NAMALWA (cell line): ENCODE results near the gene TPK1.
"Not testable (repeated sequence)": the region's sequence is repeated elsewhere in the genome, so short reads cannot be mapped to it uniquely, and the experiment has no call there.

Experiments
- DNase-seq: peaks from one replicate; pipeline ENCODE4 v3.0.0-alpha.2; 2015; ENCODE audit warnings: low spot score

The TPK1 gene

DNA sequence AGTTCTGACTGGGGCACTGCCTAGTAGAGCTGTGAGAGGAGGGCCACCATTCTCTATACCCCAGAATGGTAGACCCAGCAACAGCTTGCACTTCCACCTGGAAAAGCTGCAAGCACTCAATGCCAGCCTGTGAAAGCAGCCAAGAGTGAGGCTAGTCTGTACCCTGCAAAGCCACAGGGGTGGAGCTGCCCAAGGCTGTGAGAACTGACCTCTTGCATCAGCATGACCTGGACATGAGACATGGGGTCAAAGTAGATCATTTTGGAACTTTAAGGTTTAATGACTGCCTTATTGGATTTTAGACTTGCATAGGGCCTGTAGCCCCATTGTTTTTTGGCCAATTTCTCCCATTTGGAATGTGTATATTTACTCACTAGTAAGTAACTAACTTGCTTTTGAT lies 206.3 kb downstream of the TPK1 start:
- no peak for DNase-seq

DNA sequence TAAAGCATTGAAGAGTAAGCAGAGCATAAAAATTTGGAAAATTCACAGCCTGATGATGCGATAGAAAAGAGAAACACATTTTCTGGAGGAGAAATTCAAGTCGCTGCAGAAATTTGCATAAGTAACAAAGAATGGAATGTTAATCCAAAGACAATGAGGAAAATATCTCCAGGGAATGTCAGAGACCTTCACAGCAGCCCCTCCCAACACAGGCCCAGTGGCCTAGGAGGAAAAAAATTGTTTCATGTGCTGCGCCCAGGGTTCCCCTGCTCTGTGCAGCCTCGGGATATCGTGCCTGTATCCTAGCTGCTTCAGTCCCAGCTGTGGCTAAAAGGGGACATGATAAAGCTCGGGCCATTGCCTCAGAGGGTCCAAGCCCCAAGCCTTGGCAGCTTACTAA lies 206.8 kb downstream of the TPK1 start:
- no peak for DNase-seq

DNA sequence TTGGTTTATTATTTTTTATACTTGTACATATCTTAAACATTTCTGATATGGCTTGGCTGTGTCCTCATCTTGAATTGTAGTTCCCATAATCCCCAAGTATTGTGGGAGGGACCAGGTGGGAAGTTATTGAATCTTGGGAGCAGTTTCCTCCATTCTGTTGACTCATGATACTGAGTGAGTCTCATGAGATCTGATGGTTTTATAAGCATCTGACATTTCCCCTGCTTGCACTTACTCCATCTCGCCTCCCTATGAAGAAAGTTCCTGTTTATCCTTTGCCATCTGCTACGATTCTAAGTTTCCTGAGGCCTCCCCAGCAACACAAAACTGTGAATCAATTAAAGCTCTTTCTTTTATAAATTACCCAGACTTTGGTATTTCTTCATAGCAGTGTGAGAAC lies 207.7 kb downstream of the TPK1 start:
- no peak for DNase-seq

DNA sequence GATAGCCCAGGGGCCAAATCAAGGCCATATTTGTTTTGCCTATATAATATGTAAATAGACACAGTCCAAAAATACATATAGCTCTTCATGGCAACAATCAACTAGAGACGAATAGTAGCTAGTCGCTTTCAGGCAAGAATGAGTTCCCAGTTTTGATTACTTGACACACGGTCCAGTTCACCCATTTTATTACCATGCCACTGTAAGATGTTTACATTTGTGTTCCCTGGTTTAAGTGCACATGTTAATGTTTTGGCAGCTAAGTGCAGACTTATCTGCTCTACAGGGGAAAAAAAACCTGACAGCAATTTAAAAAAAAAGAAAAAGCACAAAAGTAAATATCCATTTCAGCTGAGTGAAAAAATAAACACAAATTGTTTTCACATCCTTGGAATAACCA lies 213.1 kb downstream of the TPK1 start:
- no peak for DNase-seq

DNA sequence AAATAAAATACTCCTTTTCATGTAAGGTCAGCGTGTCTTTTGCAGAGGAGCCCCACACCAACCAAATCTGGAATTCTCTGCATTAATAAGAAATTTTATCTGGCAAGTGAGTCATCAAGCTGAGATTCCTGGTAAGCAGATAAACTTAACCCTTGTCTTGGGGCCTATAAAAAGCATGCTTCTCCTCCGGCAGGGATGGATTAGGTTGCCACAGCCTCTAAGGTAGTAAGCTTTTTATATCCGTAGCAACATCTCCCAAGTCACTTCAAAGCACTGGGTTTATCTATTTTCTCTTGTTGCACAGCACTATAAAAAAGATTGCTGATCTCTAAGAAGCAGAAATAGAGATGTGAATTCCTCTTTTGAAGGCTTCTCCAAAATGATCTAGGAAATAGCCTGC lies 229.6 kb downstream of the TPK1 start:
- DNase-seq = no peak

DNA sequence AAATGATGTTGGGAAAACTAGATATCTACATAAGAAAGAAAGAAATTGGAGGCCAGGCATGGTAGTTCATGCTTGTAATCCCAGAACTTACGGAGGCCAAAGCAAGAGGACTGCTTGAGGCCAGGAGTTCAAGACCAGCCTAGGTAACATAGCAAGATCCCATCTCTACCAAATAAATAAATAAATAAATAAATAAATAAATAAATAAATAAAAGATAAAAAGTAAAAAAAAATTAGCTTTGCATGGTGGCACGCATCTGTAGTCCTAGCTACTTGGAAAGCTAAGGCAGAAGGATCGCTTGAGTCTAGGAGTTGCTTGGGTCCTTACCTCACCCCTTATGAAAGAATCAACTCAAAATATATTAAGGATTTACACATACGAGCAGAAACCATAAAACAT lies 238.9 kb downstream of the TPK1 start:
- DNase-seq = no peak

DNA sequence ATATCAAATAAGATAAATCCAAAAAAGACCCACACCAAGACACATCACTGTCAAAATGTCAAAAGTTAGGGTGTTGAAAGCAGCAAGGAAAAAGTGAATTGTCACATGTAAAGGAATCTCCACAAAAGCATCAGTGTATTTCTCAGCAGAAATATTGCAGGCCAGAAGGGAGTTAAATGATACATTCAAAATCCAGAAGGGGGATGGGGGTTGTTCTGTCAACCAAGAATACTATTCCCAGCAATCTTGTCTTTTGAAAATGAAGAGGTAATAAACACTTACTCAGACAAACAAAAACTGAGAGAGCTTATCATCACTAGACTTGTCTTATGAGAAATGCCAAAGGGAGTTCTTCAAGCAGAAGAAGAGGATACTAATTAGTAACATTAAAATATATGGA lies 241.3 kb downstream of the TPK1 start:
- DNase-seq = no peak

DNA sequence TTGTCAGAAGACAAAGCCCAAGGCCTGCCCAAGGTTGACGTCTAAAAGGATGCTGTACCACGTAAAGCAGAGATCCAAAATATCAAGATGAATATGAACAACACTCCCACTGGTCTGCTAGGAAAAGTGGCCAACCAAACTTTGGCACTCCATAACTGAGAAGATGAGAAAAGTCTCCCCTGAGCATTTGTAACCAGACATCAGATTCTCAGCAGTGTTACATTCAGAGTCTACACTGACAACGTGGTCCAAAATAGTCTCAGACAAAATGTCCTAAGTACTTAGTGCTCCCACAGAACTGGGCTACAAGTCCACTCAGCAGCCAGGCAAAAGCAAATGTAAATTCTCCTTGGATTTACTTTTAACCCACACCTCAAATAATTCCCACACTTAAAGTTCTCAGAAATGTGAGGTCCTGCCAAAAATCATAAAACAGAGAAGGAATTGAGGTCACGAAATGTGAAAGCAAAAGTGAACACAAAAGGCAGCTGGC lies 247.2 kb downstream of the TPK1 start:
- no peak for DNase-seq

DNA sequence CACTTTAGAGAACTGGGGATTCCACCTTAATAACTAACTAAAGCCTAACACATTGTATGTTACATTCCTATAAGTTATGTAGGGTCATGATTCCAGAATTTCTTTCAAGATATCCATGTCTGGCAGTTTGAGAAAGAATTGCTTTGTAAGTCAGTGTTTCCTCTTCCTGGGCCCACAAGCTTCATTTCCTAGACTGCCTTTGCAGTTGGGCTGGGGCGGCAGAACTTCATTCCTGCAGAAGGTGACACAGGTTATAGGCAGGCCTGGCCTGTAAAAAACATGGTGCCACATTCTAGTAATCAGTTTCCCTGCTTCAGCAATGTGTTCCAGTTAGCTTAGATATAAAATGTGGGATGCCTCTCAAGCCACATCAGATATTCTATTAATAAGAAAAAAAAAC lies 248.2 kb downstream of the TPK1 start:
- no peak for DNase-seq

DNA sequence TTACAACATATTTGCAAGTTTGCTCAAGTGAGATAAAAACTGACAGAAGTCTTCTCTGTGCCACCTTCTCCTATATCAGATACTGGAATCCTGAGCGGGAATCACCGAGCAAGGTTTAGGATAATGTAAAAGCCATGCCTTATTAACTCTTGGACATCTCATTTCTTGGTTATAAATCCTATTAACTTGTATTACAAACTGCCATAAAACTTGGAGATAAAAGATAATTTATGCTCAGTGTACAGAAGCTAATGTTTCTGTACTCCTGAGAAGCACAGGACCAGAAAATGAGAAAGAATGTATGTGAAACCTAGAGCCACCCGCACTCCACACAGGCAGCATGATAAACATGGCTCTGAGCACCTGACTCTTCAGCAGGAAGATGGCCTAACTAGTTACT lies 251.1 kb downstream of the TPK1 start:
- DNase-seq = no peak

DNA sequence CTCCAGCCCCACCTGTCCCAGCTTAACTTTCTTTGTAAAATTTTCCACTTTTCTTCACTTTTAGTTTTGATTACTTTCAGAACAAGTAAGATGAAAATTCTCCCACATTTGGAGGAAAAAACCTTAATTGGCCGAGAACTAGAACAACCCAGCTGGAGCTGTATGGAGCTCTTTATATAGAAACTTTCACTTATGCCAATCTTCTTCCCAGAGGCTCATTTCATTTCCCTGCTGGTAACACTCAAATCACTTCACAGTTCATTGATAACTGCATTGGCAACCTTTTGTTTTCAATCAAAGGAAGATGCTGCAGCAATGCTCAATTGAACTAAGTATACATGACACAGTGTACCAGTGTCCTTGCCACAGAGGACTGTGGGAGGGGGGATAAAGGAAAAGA lies 256.2 kb downstream of the TPK1 start:
- DNase-seq = no peak

DNA sequence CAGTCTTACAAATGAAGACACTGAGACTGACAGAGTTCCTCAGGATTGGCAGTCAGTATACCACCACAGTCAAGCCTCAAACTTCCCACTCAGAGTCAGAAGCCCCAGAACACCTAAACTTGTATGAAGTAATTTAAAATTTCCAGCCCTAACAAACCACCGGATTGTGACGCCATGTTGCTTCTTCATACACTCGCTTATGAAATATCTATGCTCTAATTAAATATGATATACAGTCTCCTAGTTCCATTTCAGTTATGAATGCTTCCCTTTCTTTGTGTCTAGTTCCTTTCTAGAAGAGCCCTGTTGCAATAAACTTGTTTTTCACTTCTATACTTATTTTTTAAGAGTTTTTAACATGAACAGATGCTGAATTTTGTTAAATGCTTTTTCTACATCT lies 260.4 kb downstream of the TPK1 start:
- no peak for DNase-seq

DNA sequence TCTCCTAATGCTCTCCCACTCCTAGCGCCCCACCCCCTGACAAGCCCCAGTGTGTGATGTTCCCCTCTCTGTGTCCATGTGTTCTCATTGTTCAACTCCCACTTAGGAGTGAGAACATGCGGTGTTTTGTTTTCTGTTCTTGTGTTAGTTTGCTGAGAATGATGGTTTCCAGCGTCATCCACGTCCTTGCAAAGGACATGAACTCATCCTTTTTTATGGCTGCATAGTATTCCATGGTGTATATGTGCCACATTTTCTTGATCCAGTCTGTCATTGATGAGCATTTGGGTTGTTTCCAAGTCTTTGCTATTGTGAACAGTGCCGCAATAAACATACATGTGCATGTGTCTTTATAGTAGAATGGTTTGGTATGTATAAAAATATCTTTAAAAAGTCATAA lies 261.1 kb downstream of the TPK1 start:
- not testable (repeated sequence) for DNase-seq

DNA sequence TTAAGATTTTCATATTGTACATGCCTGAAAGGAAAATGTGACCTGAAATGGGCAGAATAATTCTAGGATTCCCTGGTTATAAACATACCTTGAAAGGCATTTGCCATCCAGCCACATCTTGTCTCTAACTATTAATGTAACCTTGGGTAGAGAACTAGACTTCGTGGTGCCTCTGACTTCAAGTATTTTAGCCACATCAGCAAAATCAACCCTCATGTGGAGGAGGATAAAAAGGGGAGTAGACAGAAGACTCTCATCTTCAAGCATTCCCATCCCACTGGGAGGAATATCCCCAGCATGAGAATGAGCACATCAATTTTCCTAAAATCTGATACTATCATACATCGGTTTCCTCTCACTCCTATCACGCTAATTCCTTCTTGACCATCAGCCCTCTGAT lies 267.6 kb downstream of the TPK1 start:
- DNase-seq = no peak

DNA sequence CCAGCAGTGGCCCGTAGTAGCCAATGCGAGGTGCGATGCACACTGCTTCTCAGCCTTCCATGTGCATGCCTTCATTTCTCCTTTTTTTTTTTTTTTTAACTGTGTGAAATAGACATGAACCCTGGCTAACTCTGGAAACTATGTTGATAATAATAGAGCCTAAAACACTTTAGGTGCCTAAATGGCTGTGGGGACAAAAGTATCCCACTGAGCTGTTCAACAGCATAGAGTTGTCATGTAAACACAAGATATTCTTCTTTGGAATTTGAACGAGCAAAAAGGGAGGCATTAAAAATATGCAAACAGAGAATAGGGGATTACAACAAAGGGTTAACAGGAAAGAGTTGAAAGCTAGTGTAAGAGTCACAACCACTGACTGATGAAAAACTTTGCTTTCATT lies 270.3 kb downstream of the TPK1 start:
- DNase-seq = no peak

DNA sequence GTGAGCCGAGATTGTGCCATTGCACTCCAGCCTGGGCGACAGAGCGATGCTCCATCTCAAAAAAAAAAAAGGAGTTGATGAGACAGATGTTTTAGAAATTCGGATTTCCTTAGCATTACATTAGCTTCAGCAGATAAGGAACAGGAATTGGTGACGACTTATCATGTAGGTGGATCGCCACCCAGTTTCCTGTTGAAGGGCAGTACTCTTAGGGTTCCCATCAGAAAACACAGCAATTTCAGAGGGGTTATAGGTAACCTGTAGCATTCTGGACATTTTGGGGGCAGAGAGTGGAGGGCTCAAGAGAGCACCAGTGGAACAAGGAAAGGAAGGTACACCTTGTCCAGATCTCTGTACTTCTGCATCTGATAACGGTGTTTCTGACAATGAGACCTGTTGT lies 286.0 kb downstream of the TPK1 start:
- DNase-seq = no peak

DNA sequence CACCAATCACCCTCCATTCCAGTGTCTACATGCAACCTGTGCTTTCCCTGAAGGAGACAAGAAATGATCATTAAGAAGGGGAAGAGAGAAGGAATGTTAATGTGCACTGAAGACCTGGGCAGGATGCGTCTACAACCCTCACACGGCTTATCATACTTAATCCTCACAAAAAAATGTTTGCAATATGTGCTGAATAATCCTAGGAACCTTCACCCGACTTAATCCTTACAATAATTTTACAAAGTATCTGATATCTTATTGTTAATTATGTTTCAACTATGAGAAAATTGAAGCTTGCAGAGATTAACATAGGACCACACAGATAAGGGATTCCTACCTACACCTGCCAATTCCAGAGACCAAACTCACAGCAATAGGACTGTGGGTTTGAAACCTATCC lies 287.3 kb downstream of the TPK1 start:
- no peak for DNase-seq

DNA sequence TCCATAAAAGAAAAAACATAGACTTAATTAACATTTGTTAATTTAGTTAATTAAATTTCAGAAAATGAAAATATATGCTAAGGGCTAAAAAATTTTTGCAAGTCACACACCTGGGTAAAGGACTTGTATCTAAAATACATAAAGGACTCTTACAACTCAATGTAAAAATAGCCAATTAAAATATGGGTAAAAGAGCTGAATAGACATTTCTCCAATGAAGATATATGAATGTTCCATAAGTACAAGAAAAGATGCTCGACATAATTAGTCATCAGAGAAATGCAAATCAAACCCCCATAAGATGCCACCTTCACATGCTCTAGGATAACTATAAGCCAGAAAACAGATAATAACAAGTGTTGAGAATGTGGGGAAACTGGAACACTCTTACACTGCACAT lies 288.0 kb downstream of the TPK1 start:
- DNase-seq = no peak

DNA sequence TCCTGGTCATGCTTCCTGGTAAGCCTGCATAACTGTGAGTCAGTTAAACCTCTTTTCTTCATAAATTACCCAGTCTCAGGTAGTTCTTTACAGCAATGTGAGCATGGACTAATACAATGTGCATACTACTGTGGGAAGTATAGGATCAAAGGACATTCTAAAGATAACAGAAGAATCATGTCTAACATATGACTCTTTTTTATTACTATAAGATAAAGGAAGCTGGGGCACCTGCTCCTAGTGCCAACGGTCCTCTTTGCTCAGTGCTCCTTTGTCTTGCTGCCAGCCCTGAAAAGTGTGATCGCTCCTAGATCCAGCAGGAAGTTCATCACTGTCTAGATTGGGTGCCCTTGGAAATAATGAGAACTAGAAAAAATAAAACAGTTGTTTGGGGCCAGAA lies 289.1 kb downstream of the TPK1 start:
- no peak for DNase-seq

DNA sequence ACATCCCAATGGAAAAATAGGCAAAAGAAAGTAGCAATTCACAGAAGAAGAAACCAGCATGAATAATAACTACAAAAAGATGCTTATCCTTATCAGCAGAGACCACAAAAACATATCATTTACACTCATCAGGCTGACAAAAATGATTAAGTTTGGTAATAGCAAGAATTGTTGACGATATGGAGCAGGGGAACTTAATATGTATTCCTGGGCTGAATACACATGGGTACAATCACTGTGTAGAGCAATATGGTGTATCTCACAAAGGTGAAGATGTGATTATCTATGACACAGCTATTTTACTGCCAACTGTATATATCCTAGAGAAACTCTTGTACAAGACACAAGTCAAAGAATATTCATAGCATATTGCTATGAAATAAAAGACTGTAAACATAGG lies 290.5 kb downstream of the TPK1 start:
- no peak for DNase-seq

DNA sequence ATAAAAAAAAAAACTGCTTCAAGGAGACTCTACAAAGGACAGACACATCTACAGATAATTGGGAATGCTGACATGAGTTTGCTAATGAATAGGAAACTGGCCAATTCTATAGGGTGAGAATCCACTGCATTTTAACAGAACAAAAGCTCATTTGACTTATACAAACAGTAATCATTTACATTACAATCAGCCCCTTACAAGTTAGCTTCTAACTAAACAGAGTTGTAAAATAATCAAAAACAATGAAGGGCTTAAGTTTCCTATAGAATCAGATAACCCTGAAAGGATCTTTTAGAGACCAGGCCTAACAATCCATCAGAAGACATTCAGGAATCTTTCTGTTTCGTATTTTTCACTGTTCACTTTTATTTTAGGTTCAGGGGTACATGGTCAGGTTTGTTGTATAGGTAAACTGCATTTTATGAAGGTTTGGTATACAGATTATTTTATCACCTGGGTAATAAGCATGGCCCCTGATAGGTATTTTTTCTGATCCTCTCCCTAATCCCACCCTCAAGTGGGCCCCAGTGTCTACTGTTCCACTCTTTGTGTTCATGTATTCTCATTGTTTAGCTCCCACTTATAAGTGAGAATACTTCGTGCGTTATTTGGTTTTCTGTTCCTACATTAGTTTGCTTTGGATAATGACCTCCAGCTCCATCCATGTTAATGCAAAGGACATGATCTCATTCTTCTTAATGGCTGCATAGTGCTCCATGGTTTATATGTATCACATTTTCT lies 301.0 kb downstream of the TPK1 start:
- DNase-seq = no peak

DNA sequence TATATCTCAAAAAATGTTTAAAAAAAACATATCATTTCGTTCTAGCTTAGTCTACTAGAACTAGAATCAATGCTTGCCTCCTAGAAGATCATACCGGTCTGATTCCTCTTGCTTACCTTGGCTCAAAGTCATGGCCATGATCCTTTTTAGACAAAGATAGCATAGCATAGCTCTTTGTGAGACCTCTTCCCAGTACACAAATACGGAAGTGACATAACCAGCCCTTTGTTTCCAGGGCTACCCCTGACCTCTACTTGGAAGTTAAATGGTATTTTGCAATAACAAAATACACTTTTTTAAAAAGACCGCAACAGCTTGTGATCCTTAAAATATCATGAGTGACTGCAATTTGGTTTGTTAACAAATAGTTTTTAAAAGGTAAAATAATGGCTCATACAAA lies 301.7 kb downstream of the TPK1 start:
- DNase-seq = no peak

DNA sequence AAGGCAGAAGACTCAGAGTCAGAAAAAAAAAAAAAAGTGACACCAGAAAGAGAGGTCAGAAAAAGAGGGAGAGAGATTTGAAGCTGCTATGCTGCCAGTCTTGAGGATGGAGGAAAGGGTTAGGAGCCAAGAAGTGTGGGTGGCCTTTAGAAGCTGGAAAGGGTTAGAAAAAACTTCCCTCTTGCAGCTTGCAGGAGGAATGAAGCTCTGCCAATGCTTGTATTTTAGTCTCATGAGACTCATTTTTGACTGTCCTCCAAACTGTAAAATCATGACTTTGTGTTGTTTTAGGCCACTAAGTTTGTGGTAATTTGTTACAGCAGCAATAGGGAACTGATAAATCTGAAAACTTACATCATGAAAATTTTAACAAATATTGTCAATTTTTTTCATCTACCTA lies 304.7 kb downstream of the TPK1 start:
- DNase-seq = no peak

DNA sequence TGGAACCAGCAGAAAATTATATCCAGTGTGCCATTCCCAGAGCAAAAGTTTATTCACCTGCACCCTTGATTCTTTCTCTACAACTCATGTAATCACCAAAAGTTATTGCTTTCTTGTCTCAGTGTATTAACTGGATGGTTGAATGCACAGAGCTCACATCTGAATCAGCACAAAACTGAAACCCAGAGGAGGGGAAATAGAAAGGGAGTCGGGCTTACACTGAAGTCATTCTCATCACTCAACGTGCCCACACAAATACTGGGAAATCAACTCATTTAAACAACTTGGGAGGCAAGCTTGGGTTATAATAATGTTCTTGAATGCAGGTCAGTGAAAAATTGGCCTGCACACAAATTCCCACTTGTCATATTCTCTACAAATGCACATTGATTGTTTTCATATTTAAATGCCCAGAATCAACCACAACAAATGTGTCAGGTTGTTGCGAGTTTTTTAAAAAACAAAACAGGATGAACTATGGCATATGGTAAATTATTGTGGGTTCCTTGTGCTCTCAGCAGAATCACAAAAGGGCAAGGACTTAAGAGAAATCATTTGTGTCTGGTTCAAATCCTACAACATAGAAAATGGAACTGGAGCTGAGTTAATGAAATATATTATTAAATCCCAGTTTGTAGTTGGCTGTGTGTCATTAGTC lies 306.5 kb downstream of the TPK1 start:
- no peak for DNase-seq
